COLO829 (cell line): Measurements from ENCODE around the gene COPB1.

ENCODE experiments used
- DNase-seq: peaks from one replicate; pipeline ENCODE4 v3.0.0; 2012; ENCODE audit warnings: low spot score

Gene COPB1

GRCh38 chr11:14513800-14514199, 14.2 kb upstream of the COPB1 start:
- DNase-seq, result no peak

GRCh38 chr11:14506532-14506931, 6.9 kb upstream of the COPB1 start:
- no peak for DNase-seq

- DNase-seq, result no peak
These were observed 3.4 kb upstream of the COPB1 start for GRCh38 chr11:14503023-14503422.

- no peak for DNase-seq
These were observed 2.4 kb upstream of the COPB1 start for GRCh38 chr11:14502039-14502438.

DNA sequence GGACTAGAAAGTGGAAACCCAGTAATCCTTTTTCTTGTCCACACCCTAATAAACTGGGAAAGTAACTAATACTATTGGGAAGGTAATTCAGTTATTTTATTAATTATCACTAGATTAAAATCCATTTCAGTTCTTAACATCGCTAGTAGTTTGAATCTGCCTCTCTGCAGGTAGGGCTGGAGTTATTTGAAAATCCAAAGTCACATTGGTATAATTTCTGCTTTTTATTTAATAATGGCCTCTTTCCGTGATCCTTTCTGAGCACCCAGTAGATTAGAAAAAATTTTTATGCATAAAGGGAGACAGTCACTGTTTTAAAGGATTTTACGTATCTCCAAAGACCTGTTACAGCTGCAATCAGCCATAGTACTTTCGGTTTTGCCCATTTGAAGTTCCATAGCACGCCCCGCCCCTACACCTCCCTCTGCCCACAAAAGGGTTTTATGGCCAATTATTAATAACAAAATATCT, 605 bp upstream of the COPB1 start:
- DNase-seq, result peak; percentile 28

DNA sequence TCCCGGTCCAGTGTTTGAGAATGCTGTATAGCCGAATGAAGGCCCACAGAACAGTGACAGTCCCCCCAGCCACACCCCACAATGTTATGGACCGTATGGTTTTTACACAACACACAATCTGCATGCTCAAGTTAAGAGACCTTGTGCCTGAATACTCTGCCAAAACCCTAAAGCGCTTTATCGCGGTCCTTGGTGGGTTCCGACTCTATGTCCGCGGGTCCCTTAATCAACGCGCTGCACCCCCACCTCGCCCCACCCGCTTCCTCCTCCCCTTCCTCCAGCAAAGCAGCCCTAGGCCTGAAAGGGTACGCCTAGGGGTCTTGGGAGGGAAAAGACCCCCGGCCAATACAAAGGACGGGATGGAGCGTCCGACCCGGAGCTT, 442 bp downstream of the COPB1 start:
- DNase-seq, result no peak

GRCh38 chr11:14480716-14481115, 18.9 kb downstream of the COPB1 start:
- no peak for DNase-seq

GRCh38 chr11:14471127-14471526, 28.5 kb downstream of the COPB1 start:
- no peak for DNase-seq

DNA sequence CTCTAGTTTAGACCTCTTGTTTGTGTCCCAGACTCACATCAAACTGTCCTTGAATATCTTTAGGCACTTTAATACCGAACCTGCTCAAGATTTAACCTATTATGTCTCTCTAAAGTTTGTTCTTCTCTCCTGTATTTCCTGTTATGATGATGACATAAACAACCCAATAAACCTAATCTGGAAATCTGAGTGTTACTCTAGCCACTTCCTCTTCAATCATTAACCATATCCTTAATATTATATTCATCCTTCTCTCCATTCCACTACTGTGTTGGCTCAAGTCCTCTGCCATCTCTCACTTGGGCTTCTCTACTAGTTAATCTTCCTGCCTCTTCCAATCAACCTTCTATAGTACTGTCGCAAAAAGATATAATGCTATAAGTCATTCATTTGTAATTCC, 36.0 kb downstream of the COPB1 start:
- DNase-seq, result no peak

- DNase-seq, result no peak
These were observed 39.5 kb downstream of the COPB1 start for GRCh38 chr11:14460147-14460546.

GRCh38 chr11:14458377-14458776, 41.2 kb downstream of the COPB1 start:
- DNase-seq, result no peak

GRCh38 chr11:14455648-14456430, 43.8 kb downstream of the COPB1 start:
- DNase-seq, result no peak

DNA sequence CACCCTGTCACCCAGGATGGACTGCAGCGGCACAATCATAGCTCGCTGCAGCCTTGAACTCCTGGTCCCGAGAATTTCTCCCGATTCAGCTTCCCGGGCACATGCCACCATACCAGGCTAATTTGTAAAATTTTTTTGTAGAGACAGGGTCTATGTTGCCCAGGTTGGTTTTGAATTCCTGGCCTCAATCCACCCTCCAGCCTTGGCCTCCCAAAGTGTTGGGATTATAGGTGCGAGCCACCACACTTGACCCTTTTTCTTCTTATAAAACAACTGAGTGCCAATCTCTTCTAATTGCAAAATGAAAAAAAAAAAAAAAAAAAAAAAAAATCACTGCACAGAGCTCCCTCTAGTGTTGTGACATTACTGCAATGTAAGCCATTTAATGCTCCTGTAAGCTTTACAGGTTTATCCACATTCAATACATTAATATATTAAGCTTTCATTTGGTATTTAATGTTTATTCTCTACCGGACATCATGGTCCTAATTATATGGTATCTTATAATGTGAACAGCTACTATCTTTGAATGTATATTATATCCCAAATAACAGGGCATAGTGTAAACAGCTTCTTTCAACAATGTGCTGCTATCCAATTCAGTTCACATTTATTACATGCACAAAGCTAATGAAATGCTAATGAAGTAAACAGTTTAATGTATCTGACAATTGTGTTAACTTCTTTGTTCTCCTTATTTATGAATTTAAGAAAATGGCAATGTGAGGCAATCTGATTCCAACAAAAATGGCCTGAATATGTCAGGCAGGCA, 44.6 kb downstream of the COPB1 start:
- no peak for DNase-seq

DNA sequence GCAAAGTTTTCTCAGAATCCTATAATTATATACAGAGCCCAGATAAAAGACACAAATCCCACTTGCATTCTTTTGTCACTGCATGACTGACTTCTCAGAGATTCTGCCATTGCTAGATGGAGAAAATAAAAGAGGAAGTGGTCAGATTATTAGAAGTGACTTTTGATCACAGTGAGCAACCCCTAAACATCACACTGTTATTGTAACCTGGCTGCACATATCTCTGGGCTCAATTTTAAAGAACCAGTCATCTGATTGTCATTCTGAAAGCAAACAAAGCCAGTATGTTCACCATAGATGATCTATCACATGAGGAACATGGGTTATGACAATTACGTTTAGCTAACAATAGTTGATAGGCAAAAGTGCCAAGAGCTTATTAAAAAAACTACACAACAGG, 47.8 kb downstream of the COPB1 start:
- DNase-seq, result no peak

DNA sequence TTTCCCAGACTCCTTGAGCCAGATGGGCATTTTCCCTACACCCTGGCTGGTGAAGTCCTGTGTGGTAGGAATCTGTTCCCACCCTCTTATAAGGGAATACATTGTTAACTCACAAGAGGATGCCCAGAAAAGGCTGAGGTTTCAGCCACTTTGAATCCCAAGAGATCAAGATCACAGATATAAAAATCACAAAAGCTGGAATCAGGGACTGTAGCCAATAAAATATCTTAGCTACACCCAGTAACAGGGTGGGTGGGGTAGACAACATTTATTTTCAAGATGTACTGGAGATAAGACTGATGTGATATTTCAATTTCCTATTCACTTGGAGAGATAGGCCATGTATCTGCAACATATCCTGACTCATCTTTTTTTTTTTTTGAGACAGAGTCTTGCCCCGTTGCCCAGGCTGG, 50.3 kb downstream of the COPB1 start:
- DNase-seq, result peak; percentile 46

DNA sequence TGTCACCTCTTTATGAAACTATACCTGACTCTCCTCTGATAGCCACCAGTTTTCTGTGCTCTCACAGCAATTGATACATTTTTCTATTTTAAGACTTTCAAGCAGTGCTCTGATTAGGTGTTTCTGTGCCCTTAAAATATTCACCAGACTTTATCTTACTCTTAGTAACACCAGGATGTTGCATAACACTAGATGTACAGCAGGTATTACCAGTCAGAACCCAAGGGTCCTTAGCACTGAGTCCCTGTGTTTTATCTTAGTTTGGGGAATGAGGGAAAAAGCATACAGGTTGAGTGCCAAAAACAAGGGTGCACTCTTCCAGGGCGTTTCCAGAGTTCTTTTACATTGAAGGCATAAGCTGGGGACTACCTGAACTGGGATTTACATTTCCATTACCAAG, 51.4 kb downstream of the COPB1 start:
- DNase-seq, result no peak

GRCh38 chr11:14446701-14447169, 52.9 kb downstream of the COPB1 start:
- no peak for DNase-seq

- DNase-seq, result no peak
These were observed 53.8 kb downstream of the COPB1 start for GRCh38 chr11:14445542-14446530.

DNA sequence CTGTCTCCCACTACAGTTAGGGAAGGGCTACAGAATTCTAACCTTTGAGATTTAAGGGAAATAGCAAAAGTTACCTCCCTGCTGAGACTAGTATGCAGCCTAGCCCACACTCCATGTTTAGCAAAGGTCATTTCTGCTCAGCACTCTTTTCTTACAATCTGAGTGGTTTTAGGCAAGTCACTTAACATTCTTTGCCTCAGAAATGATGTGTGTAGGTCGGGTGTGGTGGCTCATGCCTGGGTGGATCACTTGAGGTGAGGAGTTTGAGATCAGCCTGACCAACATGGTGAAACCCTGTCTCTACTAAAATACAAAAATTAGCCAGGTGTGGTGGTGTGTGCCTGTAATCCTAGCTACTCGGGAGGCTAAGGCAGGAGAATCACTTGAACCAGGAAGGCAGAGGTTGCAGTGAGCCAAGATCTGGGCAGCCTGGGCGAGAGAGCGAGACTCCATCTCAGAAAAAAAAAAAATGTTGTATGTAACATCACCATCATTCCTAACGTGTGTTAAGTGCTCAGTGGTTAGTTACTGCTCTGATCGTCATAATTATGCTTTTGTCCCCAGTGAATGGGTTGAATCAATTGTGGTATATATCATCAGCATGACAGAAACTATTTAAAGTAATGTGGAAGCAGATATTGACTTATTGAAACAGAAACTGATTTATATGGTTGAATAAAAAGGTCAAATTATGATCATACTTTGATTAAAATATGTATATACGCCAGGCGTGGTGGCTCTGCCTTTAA, 55.0 kb downstream of the COPB1 start:
- no peak for DNase-seq

GRCh38 chr11:14443638-14444037, 56.0 kb downstream of the COPB1 start:
- peak; percentile 50 for DNase-seq
